Measurements from ENCODE around the gene LAMA3.
A peak's percentile ranks its signal among the peaks of the same experiment; 100 is the strongest.

Gene LAMA3

GRCh38 chr18:23694637-23695430 is 5.6 kb downstream of the LAMA3 start:
- H2BK5ac ChIP-seq (ENCODE audit: low read depth, low read length, poor library complexity, severe bottlenecking): no peak overlapping the region
- H3K4me1 ChIP-seq (ENCODE audit: control insufficient read depth, insufficient read depth, low read depth, low read length): peaks cover 10% of the 10 kb centered on the region
- H3K79me1 ChIP-seq (replicated peaks; ENCODE audit: low read length, poor library complexity, severe bottlenecking): no peaks in the 10 kb centered on the region
- H3K14ac ChIP-seq (ENCODE audit: low read length in 2 of 2): no peak overlapping the region
- no peaks in the 10 kb centered on the region for H3K27me3 ChIP-seq (ENCODE audit: control insufficient read depth in 1 of 2, insufficient read depth in 1 of 2, low read length in 2 of 2)
- DNase-seq: no peak
- no peak overlapping the region for H2BK15ac ChIP-seq (ENCODE audit: low read depth, poor library complexity, severe bottlenecking)
- peak overlapping the region; percentile 14 for H2AK5ac ChIP-seq (ENCODE audit: low read length, severe bottlenecking)
- peak overlapping the region; percentile 25 for H4K91ac ChIP-seq (ENCODE audit: low read length)
- H3K18ac ChIP-seq (ENCODE audit: low read depth in 1 of 2, low read length in 2 of 2): peak overlapping the region in 1 of 2 experiments; percentile 6
- no peak overlapping the region for H3K23ac ChIP-seq (ENCODE audit: low read length in 2 of 2)
- peak overlapping the region in 1 of 2 experiments; percentile 49 for H2BK12ac ChIP-seq (ENCODE audit: low read length in 2 of 2)
- H3K9me3 ChIP-seq (ENCODE audit: control insufficient read depth, low read length): no peaks in the 10 kb centered on the region
- WGBS: 95% methylated on average over 3 of the region's 4 CpGs
- no peak overlapping the region for H3K4me3 ChIP-seq (ENCODE audit: insufficient read depth in 1 of 2, low read depth in 1 of 2, low read length in 2 of 2)
- H3K4ac ChIP-seq (ENCODE audit: low read depth in 1 of 2, low read length in 2 of 2): no peak overlapping the region
- no peaks in the 10 kb centered on the region for H3K36me3 ChIP-seq (ENCODE audit: control insufficient read depth in 1 of 2, insufficient read depth in 2 of 2, low read depth in 1 of 2, low read length in 2 of 2)
- peak overlapping the region; percentile 28 for H3K9ac ChIP-seq (ENCODE audit: low read length)
- no peak overlapping the region for H2AFZ ChIP-seq (ENCODE audit: low read depth, low read length)
- H3K4me2 ChIP-seq (ENCODE audit: low read length, poor library complexity, severe bottlenecking): no peak overlapping the region
- H2BK120ac ChIP-seq (ENCODE audit: low read depth, low read length): no peak overlapping the region
- H3K27ac ChIP-seq (ENCODE audit: low read length, poor library complexity, severe bottlenecking): peak overlapping the region; percentile 25
- H4K8ac ChIP-seq (ENCODE audit: low read length): no peak overlapping the region

DNA sequence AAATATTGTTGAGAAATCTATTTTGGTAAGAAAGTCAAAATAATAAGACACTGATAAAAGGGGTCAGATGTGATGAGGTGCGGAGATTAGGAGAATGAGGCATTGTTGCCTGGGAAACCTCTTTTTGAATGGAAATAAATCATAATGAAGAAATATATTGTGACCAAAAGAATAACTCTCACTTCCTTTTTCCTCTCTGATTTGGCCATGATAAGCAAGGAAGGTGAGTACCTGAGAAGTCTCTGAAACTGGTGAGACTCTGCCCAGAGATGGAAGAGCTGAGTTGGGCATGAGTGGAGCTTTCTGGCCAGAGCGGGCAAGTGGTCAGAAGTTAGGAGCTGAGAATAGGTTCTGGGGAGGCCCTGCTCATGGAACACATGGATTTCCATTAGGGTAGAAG is 11.8 kb downstream of the LAMA3 start:
- no peaks in the 10 kb centered on the region for H3K27me3 ChIP-seq (ENCODE audit: control insufficient read depth in 1 of 2, insufficient read depth in 1 of 2, low read length in 2 of 2)
- no peak overlapping the region for H2AFZ ChIP-seq (ENCODE audit: low read depth, low read length)
- H4K91ac ChIP-seq (ENCODE audit: low read length): no peak overlapping the region
- DNase-seq: no peak
- no peaks in the 10 kb centered on the region for H3K79me1 ChIP-seq (replicated peaks; ENCODE audit: low read length, poor library complexity, severe bottlenecking)
- H2AK5ac ChIP-seq (ENCODE audit: low read length, severe bottlenecking): no peak overlapping the region
- no peak overlapping the region for H3K27ac ChIP-seq (ENCODE audit: low read length, poor library complexity, severe bottlenecking)
- H2BK12ac ChIP-seq (ENCODE audit: low read length in 2 of 2): no peak overlapping the region
- H3K14ac ChIP-seq (ENCODE audit: low read length in 2 of 2): no peak overlapping the region
- 100% methylated on average over 1 of the region's 2 CpGs for WGBS
- H3K23ac ChIP-seq (ENCODE audit: low read length in 2 of 2): no peak overlapping the region
- H3K9me3 ChIP-seq (ENCODE audit: control insufficient read depth, low read length): no peaks in the 10 kb centered on the region
- no peak overlapping the region for H3K4ac ChIP-seq (ENCODE audit: low read depth in 1 of 2, low read length in 2 of 2)
- no peak overlapping the region for H3K4me2 ChIP-seq (ENCODE audit: low read length, poor library complexity, severe bottlenecking)
- H2BK120ac ChIP-seq (ENCODE audit: low read depth, low read length): no peak overlapping the region
- H3K18ac ChIP-seq (ENCODE audit: low read depth in 1 of 2, low read length in 2 of 2): no peak overlapping the region
- H3K36me3 ChIP-seq (ENCODE audit: control insufficient read depth in 1 of 2, insufficient read depth in 2 of 2, low read depth in 1 of 2, low read length in 2 of 2): peaks cover 0 to 3% of the 10 kb centered on the region in 2 experiments
- H3K4me1 ChIP-seq (ENCODE audit: control insufficient read depth, insufficient read depth, low read depth, low read length): peaks cover 1% of the 10 kb centered on the region
- H3K4me3 ChIP-seq (ENCODE audit: insufficient read depth in 1 of 2, low read depth in 1 of 2, low read length in 2 of 2): no peak overlapping the region
- H4K8ac ChIP-seq (ENCODE audit: low read length): no peak overlapping the region
- no peak overlapping the region for H2BK5ac ChIP-seq (ENCODE audit: low read depth, low read length, poor library complexity, severe bottlenecking)
- H2BK15ac ChIP-seq (ENCODE audit: low read depth, poor library complexity, severe bottlenecking): no peak overlapping the region
- no peak overlapping the region for H3K9ac ChIP-seq (ENCODE audit: low read length)

GRCh38 chr18:23701544-23702064 is 12.4 kb downstream of the LAMA3 start:
- Histone ChIP-seq H3K4me3 (ENCODE audit: insufficient read depth in 1 of 2, low read depth in 1 of 2, low read length in 2 of 2) (no peak overlapping the region), H3K4me1 (ENCODE audit: control insufficient read depth, insufficient read depth, low read depth, low read length) (peaks cover 1% of the 10 kb centered on the region), H4K8ac (ENCODE audit: low read length) (no peak overlapping the region), H3K27ac (ENCODE audit: low read length, poor library complexity, severe bottlenecking) (no peak overlapping the region), H3K9me3 (ENCODE audit: control insufficient read depth, low read length) (no peaks in the 10 kb centered on the region), H4K91ac (ENCODE audit: low read length) (no peak overlapping the region), H3K9ac (ENCODE audit: low read length) (no peak overlapping the region), H2AK5ac (ENCODE audit: low read length, severe bottlenecking) (no peak overlapping the region), H3K4ac (ENCODE audit: low read depth in 1 of 2, low read length in 2 of 2) (no peak overlapping the region), H3K79me1 (replicated peaks; ENCODE audit: low read length, poor library complexity, severe bottlenecking) (no peaks in the 10 kb centered on the region), H3K14ac (ENCODE audit: low read length in 2 of 2) (no peak overlapping the region), H3K27me3 (ENCODE audit: control insufficient read depth in 1 of 2, insufficient read depth in 1 of 2, low read length in 2 of 2) (no peaks in the 10 kb centered on the region), H2BK5ac (ENCODE audit: low read depth, low read length, poor library complexity, severe bottlenecking) (no peak overlapping the region), H3K23ac (ENCODE audit: low read length in 2 of 2) (no peak overlapping the region), H2AFZ (ENCODE audit: low read depth, low read length) (no peak overlapping the region), H2BK120ac (ENCODE audit: low read depth, low read length) (no peak overlapping the region), H3K36me3 (ENCODE audit: control insufficient read depth in 1 of 2, insufficient read depth in 2 of 2, low read depth in 1 of 2, low read length in 2 of 2) (peaks cover 0 to 3% of the 10 kb centered on the region in 2 experiments), H3K4me2 (ENCODE audit: low read length, poor library complexity, severe bottlenecking) (no peak overlapping the region), H2BK15ac (ENCODE audit: low read depth, poor library complexity, severe bottlenecking) (no peak overlapping the region), H2BK12ac (ENCODE audit: low read length in 2 of 2) (no peak overlapping the region), H3K18ac (ENCODE audit: low read depth in 1 of 2, low read length in 2 of 2) (no peak overlapping the region)
- WGBS: 93% methylated on average over 8 of the region's 8 CpGs
- no peak for DNase-seq

DNA sequence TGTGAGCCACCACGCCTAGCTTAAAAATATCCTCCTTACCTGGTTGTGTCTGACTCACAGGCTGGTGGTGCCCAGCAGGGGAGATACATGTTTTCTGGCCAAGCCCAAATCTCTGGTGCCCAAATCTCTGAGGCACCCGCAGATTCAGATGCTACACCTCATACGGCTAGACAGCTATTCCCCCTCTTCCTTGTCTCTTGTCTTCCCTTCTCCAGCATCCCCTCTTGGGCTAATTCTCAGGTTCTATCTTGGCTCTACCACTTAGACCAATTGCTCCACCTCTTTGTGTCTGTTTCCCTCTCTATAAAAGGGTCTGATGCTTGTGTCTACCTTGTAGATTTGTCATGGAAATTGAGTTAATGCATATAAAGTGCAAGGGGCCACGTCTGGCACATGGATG is 13.4 kb downstream of the LAMA3 start:
- Histone ChIP-seq H3K4me2 (ENCODE audit: low read length, poor library complexity, severe bottlenecking) (no peak overlapping the region), H3K9me3 (ENCODE audit: control insufficient read depth, low read length) (peaks cover 5% of the 10 kb centered on the region), H3K27ac (ENCODE audit: low read length, poor library complexity, severe bottlenecking) (no peak overlapping the region), H3K14ac (ENCODE audit: low read length in 2 of 2) (no peak overlapping the region), H3K4me3 (ENCODE audit: insufficient read depth in 1 of 2, low read depth in 1 of 2, low read length in 2 of 2) (no peak overlapping the region), H3K18ac (ENCODE audit: low read depth in 1 of 2, low read length in 2 of 2) (no peak overlapping the region), H3K23ac (ENCODE audit: low read length in 2 of 2) (no peak overlapping the region), H4K8ac (ENCODE audit: low read length) (no peak overlapping the region), H3K9ac (ENCODE audit: low read length) (no peak overlapping the region), H2BK5ac (ENCODE audit: low read depth, low read length, poor library complexity, severe bottlenecking) (no peak overlapping the region), H3K4ac (ENCODE audit: low read depth in 1 of 2, low read length in 2 of 2) (no peak overlapping the region), H2BK15ac (ENCODE audit: low read depth, poor library complexity, severe bottlenecking) (no peak overlapping the region), H2BK120ac (ENCODE audit: low read depth, low read length) (no peak overlapping the region), H3K27me3 (ENCODE audit: control insufficient read depth in 1 of 2, insufficient read depth in 1 of 2, low read length in 2 of 2) (no peaks in the 10 kb centered on the region), H2AK5ac (ENCODE audit: low read length, severe bottlenecking) (no peak overlapping the region), H3K36me3 (ENCODE audit: control insufficient read depth in 1 of 2, insufficient read depth in 2 of 2, low read depth in 1 of 2, low read length in 2 of 2) (peaks cover 0 to 3% of the 10 kb centered on the region in 2 experiments), H4K91ac (ENCODE audit: low read length) (no peak overlapping the region), H2BK12ac (ENCODE audit: low read length in 2 of 2) (no peak overlapping the region), H3K4me1 (ENCODE audit: control insufficient read depth, insufficient read depth, low read depth, low read length) (peaks cover 1% of the 10 kb centered on the region), H2AFZ (ENCODE audit: low read depth, low read length) (no peak overlapping the region), H3K79me1 (replicated peaks; ENCODE audit: low read length, poor library complexity, severe bottlenecking) (no peaks in the 10 kb centered on the region)
- DNase-seq: no peak
- 88% methylated on average over 4 of the region's 4 CpGs for WGBS
